SK-N-SH treated with all-trans-retinoic acid at 6 μM for 48 hours (cell line): Measurements from ENCODE around the gene KLRC2.

ENCODE experiments used
- GLIS3 ChIP-seq: fragments of 250-450 bp; sonication (Bioruptor Pico); IDR thresholded peaks from 2 replicates; pipeline ENCODE4 v1.5.0; 2020; ENCODE audit warnings: mild to moderate bottlenecking, moderate library complexity
- SNAI2 ChIP-seq: fragments of 250-450 bp; sonication (Bioruptor Pico); IDR thresholded peaks from 2 replicates; pipeline ENCODE4 v1.5.0; 2020; ENCODE audit warnings: mild to moderate bottlenecking, moderate library complexity

- TF ChIP-seq GLIS3 (CRISPR knock-in tag) (no peak), SNAI2 (no peak)
Observed at GRCh38 chr12:10400829-10401228, 35.0 kb downstream of the KLRC2 start.
